ENCODE measurements around the gene ALDH1B1.
A peak's percentile ranks its signal among the peaks of the same experiment; 100 is the strongest.

The ALDH1B1 gene

GRCh38 chr9:38360839-38361472 is 31.5 kb upstream of the ALDH1B1 start:
- no peak for DNase-seq (ENCODE audit: low read depth)
- no peak for TF ChIP-seq CTCF (IDR thresholded peaks at IDR 0.05; ENCODE audit: control insufficient read depth, insufficient read depth, low read depth, low read length, missing control alignments)

GRCh38 chr9:38361473-38361850 is 31.0 kb upstream of the ALDH1B1 start:
- TF ChIP-seq CTCF (IDR thresholded peaks at IDR 0.05; ENCODE audit: control insufficient read depth, insufficient read depth, low read depth, low read length, missing control alignments): no peak
- no peak overlapping the region for H3K4me3 ChIP-seq (ENCODE audit: control insufficient read depth, low read depth, low read length)
- no peak for DNase-seq (ENCODE audit: low read depth)

More at GRCh38 chr9:38360839-38361472, 31.5 kb upstream of the ALDH1B1 start:
- no peak overlapping the region for H3K4me3 ChIP-seq (ENCODE audit: control insufficient read depth, low read depth, low read length)

DNA sequence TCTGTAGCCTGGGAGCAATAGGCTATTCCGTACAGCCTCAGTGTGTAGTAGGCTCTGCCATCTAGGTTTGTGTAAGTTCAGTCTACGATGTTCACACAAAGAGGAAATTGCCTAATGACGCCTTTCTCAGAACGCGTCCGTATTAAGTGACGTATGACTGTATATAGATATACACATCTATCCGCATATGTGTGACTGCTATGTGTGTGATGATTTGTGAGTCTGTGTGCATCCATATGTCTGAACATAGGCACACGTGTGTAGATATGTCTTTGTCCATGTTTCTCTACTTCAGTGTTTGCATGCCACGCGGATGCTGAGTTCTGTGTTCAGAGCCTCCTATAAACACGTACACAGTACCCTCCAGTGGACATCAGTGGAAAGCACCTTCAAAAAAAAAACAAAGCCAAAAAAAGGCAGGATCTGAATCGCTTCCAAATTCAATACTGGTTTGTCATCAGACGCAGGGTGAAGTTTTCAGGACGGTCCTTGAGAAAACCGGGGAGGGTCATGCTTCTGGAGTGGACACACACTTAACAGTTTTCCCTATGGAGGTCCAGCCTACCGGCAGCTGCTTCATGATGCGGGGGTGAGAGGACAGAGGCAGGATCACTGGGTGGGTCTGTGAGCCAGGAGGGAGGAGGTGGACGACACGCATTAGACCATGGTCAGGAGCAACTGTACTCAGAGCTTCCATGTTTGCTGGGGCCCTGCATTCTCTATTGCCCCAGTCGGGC is 29.5 kb upstream of the ALDH1B1 start:
- peak; percentile 65 for TF ChIP-seq CTCF (IDR thresholded peaks at IDR 0.05; ENCODE audit: control insufficient read depth, insufficient read depth, low read depth, low read length, missing control alignments)
- H3K4me3 ChIP-seq (ENCODE audit: control insufficient read depth, low read depth, low read length): no peak overlapping the region
- DNase-seq (ENCODE audit: low read depth): peak; percentile 49

DNA sequence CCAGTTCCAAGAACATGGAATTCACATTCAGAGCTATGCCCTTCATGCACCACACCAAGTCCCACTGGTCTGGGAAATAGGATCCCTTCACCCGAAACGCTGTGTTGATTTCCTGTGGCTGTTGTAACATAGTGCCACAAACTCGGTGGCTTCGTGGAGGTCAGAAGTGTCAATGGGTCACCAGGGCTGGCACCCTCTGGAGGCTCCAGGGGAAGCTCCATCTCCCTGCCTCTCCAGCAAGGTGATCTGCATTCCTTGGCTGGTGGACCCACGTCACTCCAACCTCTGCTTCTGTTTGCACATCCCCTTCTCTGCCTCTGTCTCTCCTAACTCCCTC is 28.9 kb upstream of the ALDH1B1 start:
- H3K4me3 ChIP-seq (ENCODE audit: control insufficient read depth, low read depth, low read length): no peak overlapping the region
- no peak for DNase-seq (ENCODE audit: low read depth)
- no peak for TF ChIP-seq CTCF (IDR thresholded peaks at IDR 0.05; ENCODE audit: control insufficient read depth, insufficient read depth, low read depth, low read length, missing control alignments)

GRCh38 chr9:38367898-38368297 is 24.6 kb upstream of the ALDH1B1 start:
- TF ChIP-seq CTCF (IDR thresholded peaks at IDR 0.05; ENCODE audit: control insufficient read depth, insufficient read depth, low read depth, low read length, missing control alignments): no peak
- DNase-seq (ENCODE audit: low read depth): no peak
- no peak overlapping the region for H3K4me3 ChIP-seq (ENCODE audit: control insufficient read depth, low read depth, low read length)

DNA sequence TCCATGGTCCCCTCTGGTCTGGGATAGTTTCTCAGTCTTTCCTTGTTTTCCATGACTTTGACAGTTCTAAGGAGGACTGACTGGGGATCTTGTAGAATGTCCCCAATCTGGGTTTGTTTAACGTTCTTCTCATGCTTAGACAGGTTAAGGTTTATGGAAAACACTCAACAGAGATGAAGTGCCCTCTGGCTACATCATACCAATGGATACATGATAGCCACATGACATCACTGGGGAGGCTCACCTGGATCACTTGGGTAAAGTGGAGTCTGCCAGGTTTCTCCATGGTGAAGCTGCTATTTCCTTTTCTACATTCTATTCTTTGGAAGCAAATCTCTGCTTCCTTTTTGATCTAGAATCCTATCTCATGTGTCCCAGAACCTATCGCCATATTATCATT is 23.8 kb upstream of the ALDH1B1 start:
- H3K4me3 ChIP-seq (ENCODE audit: control insufficient read depth, low read depth, low read length): no peak overlapping the region
- DNase-seq (ENCODE audit: low read depth): no peak
- no peak for TF ChIP-seq CTCF (IDR thresholded peaks at IDR 0.05; ENCODE audit: control insufficient read depth, insufficient read depth, low read depth, low read length, missing control alignments)

Data from AG09309 (cell line).